ENCODE measurements around the gene MEP1A.
"Not testable (repeated sequence)": the region's sequence is repeated elsewhere in the genome, so short reads cannot be mapped to it uniquely, and the experiment has no call there.

Gene MEP1A

GRCh38 chr6:46838033-46838432 is 44.8 kb downstream of the MEP1A start:
- Histone ChIP-seq H3F3A (ENCODE audit: low read depth) (no peaks in the 10 kb centered on the region), H3K4me2 (ENCODE audit: low read depth, low read length, poor library complexity, severe bottlenecking) (no peak overlapping the region), H3K4me3 (ENCODE audit: low read length, poor library complexity, severe bottlenecking) (no peak overlapping the region), H3K36me3 (ENCODE audit: insufficient read depth, low read length) (no peaks in the 10 kb centered on the region), H2AFZ (ENCODE audit: low read length) (no peak overlapping the region), H3K27me3 (ENCODE audit: insufficient read depth, low read length, poor library complexity, severe bottlenecking) (no peaks in the 10 kb centered on the region), H4K20me1 (ENCODE audit: insufficient read depth, low read length, poor library complexity, severe bottlenecking) (no peaks in the 10 kb centered on the region), H3K9me3 (ENCODE audit: insufficient read depth, low read depth, low read length) (no peaks in the 10 kb centered on the region), H3K9ac (ENCODE audit: low read depth, low read length, poor library complexity, severe bottlenecking) (no peak overlapping the region), H3K4me1 (ENCODE audit: insufficient read depth, low read length, poor library complexity, severe bottlenecking) (no peaks in the 10 kb centered on the region), H3K79me2 (ENCODE audit: insufficient read depth, low read length) (no peaks in the 10 kb centered on the region), H3K9me2 (replicated peaks; ENCODE audit: low read depth, low read length) (no peaks in the 10 kb centered on the region)
- no peak for TF ChIP-seq EZH2phosphoT487 (IDR thresholded peaks at IDR 0.05; ENCODE audit: borderline replicate concordance)
- TF ChIP-seq CTCF (conservative IDR thresholded peaks at IDR 0.05; ENCODE audit: low read length) = no peak

- not testable (repeated sequence) for H3F3A ChIP-seq (ENCODE audit: low read depth); H3K9ac ChIP-seq (ENCODE audit: low read depth, low read length, poor library complexity, severe bottlenecking); H3K9me3 ChIP-seq (ENCODE audit: insufficient read depth, low read depth, low read length); H3K27me3 ChIP-seq (ENCODE audit: insufficient read depth, low read length, poor library complexity, severe bottlenecking); H3K36me3 ChIP-seq (ENCODE audit: insufficient read depth, low read length); H3K79me2 ChIP-seq (ENCODE audit: insufficient read depth, low read length); H3K4me1 ChIP-seq (ENCODE audit: insufficient read depth, low read length, poor library complexity, severe bottlenecking); H3K4me2 ChIP-seq (ENCODE audit: low read depth, low read length, poor library complexity, severe bottlenecking); H3K4me3 ChIP-seq (ENCODE audit: low read length, poor library complexity, severe bottlenecking); H2AFZ ChIP-seq (ENCODE audit: low read length); H3K9me2 ChIP-seq (replicated peaks; ENCODE audit: low read depth, low read length); H4K20me1 ChIP-seq (ENCODE audit: insufficient read depth, low read length, poor library complexity, severe bottlenecking)
These were observed 49.2 kb downstream of the MEP1A start for GRCh38 chr6:46842252-46842846.

- H3K4me2 ChIP-seq (ENCODE audit: low read depth, low read length, poor library complexity, severe bottlenecking) = no peak overlapping the region
- H2AFZ ChIP-seq (ENCODE audit: low read length) = no peak overlapping the region
- no peak for TF ChIP-seq EZH2phosphoT487 (IDR thresholded peaks at IDR 0.05; ENCODE audit: borderline replicate concordance)
- TF ChIP-seq CTCF (conservative IDR thresholded peaks at IDR 0.05; ENCODE audit: low read length) = no peak
- no peaks in the 10 kb centered on the region for H3K79me2 ChIP-seq (ENCODE audit: insufficient read depth, low read length)
- no peaks in the 10 kb centered on the region for H3K36me3 ChIP-seq (ENCODE audit: insufficient read depth, low read length)
- no peaks in the 10 kb centered on the region for H3K27me3 ChIP-seq (ENCODE audit: insufficient read depth, low read length, poor library complexity, severe bottlenecking)
- H3K9ac ChIP-seq (ENCODE audit: low read depth, low read length, poor library complexity, severe bottlenecking) = no peak overlapping the region
- H4K20me1 ChIP-seq (ENCODE audit: insufficient read depth, low read length, poor library complexity, severe bottlenecking) = no peaks in the 10 kb centered on the region
- peaks cover 4% of the 10 kb centered on the region; the same call in 1 of the 2 replicates for H3K9me3 ChIP-seq (ENCODE audit: insufficient read depth, low read depth, low read length)
- H3K4me1 ChIP-seq (ENCODE audit: insufficient read depth, low read length, poor library complexity, severe bottlenecking) = no peaks in the 10 kb centered on the region
- no peaks in the 10 kb centered on the region for H3K9me2 ChIP-seq (replicated peaks; ENCODE audit: low read depth, low read length)
- H3K4me3 ChIP-seq (ENCODE audit: low read length, poor library complexity, severe bottlenecking) = no peak overlapping the region
- H3F3A ChIP-seq (ENCODE audit: low read depth) = no peaks in the 10 kb centered on the region
These were observed 51.9 kb downstream of the MEP1A start for GRCh38 chr6:46845126-46845525.

GRCh38 chr6:46848684-46849360 is 55.6 kb downstream of the MEP1A start:
- Histone ChIP-seq H3K36me3 (ENCODE audit: insufficient read depth, low read length) (no peaks in the 10 kb centered on the region), H3K79me2 (ENCODE audit: insufficient read depth, low read length) (no peaks in the 10 kb centered on the region), H3F3A (ENCODE audit: low read depth) (no peaks in the 10 kb centered on the region), H3K27me3 (ENCODE audit: insufficient read depth, low read length, poor library complexity, severe bottlenecking) (no peaks in the 10 kb centered on the region), H4K20me1 (ENCODE audit: insufficient read depth, low read length, poor library complexity, severe bottlenecking) (no peaks in the 10 kb centered on the region), H3K4me1 (ENCODE audit: insufficient read depth, low read length, poor library complexity, severe bottlenecking) (no peaks in the 10 kb centered on the region), H3K9me2 (replicated peaks; ENCODE audit: low read depth, low read length) (no peaks in the 10 kb centered on the region), H3K4me3 (ENCODE audit: low read length, poor library complexity, severe bottlenecking) (peak overlapping the region; percentile 44), H3K9me3 (ENCODE audit: insufficient read depth, low read depth, low read length) (no peaks in the 10 kb centered on the region), H3K4me2 (ENCODE audit: low read depth, low read length, poor library complexity, severe bottlenecking) (peak overlapping the region; percentile 63), H2AFZ (ENCODE audit: low read length) (peak overlapping the region; percentile 82), H3K9ac (ENCODE audit: low read depth, low read length, poor library complexity, severe bottlenecking) (no peak overlapping the region)
- TF ChIP-seq CTCF (conservative IDR thresholded peaks at IDR 0.05; ENCODE audit: low read length) (peak; percentile 63), EZH2phosphoT487 (IDR thresholded peaks at IDR 0.05; ENCODE audit: borderline replicate concordance) (no peak)
